SKM-1 treated with dmso at 0.1 percent for 144 hours (cell line): ENCODE data around the gene POLR1E.

Experiments used
- DNase-seq: peaks from one replicate; lab custom pipeline; 2025; ENCODE audit not compliant: unreplicated experiment; lab: John Stamatoyannopoulos, UW

POLR1E gene, protein sequence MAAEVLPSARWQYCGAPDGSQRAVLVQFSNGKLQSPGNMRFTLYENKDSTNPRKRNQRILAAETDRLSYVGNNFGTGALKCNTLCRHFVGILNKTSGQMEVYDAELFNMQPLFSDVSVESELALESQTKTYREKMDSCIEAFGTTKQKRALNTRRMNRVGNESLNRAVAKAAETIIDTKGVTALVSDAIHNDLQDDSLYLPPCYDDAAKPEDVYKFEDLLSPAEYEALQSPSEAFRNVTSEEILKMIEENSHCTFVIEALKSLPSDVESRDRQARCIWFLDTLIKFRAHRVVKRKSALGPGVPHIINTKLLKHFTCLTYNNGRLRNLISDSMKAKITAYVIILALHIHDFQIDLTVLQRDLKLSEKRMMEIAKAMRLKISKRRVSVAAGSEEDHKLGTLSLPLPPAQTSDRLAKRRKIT

DNA sequence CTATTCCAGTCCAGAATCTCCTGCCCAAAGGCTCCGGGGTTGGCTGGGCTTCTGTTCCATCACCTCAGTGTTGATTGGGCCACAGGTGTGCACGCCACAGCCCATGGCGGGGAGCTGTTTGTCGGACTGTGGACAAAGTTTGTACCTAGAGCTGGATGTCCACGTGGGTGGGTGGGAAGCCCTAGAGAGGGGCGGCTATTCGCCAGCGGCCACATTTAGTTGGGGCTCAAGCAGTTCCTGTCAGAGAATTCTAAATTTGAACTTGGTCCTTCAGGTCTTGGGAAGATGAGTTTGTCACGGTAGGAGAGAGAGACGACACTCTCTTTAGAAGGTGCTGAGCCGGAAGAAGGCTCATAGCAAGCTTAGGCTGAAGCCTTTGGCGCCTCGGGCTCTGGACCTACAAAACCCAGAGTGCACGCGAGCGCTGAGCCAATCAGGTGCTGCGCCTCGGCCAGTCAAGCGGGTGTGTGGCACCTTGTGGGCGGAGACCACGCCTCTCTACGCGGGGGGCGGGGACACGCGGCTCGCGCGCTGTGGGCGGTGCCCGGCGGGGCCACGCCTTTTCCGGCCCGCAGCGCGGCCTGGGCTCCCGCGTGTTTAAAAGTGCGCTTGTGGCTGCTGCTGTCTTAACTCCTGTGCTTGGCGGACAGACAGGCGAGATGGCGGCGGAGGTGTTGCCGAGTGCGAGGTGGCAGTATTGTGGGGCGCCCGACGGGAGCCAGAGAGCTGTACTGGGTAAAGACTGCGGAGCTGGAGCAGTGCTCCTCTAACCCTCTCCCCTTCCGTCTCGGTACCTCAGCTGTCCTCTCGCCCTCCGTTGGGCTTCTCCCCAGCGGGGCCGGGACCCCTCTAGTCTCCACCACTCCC lies at the start of gene POLR1E:
Gene POLR1E (plus strand): TSS at position 560 of the 867 bp plus-strand sequence. CDS start 100 bp downstream, at position 660.
- peak; percentile 92 for DNase-seq

DNA sequence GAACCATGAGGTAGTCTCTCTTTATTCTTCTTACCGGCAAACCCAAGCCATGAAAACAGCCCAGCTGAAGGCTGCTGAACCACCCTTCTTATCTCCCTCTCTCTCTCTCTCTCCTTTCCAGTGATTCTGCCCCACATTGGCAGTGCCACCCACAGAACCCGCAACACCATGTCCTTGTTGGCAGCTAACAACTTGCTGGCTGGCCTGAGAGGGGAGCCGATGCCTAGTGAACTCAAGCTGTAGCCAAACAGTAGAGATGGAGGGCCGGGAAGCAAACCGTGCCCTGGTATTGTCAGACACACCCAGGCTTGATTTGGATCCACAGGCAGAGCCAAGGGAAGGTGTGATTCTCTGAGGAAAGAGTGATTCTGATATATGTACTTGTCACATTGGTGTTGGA lies 49.2 kb upstream of the POLR1E start:
- no peak for DNase-seq

DNA sequence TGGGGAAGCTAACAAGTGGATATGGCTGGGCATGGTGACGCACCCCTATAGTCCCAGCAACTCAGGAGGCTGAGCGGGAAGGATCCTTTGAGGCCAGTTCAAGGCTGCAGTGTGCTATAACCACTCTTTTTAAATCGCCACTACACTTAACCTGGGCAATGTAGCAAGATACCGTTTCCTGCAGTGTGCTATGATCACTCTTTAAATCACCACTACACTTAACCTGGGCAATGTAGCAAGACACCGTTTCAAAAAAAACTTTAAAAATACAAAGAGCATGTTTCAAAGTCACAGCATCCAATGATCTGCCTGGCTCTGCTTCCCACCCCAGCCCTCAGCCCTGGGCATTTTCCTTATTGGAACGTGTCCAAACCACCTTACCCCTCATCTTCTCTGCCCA lies 48.7 kb upstream of the POLR1E start:
- no peak for DNase-seq

DNA sequence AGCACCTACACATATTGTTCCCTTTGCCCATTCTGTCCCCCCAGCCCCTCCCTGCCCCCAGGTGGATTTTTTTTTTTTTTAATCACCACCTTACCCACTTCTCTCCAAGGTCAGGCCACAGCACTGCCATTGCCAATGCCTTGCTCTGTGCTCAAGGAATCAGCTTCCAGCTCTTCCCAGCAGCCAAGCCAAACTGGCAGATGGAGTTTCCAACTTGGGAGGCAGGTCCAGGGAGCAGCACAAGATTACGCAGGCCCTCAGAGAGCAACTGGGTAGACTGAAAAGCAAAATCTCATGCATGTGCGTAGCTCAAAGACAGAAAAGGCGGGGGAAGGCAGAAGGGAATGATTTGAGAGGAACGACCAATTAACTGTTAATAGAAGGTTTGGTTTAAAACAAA lies 48.1 kb upstream of the POLR1E start:
- DNase-seq = no peak

DNA sequence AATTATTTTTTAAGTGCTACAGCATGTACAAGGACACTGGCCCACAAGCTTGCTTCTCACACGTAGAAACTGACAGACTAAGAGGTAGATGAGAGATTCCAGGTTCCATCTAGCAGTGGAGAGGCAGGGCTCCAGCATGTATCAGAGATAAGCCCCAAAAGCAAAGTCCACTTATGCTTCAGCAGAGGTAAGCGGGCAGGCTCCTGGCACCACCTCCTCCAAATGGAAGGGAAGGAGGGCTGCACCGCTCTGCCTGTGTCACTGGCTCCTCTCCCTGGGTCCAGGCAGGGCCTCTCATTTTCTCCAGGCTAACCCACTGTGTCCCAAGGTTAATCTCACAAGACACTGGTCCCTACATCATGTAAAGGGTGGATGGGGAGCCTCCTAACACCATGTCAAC lies 47.4 kb upstream of the POLR1E start:
- no peak for DNase-seq

DNA sequence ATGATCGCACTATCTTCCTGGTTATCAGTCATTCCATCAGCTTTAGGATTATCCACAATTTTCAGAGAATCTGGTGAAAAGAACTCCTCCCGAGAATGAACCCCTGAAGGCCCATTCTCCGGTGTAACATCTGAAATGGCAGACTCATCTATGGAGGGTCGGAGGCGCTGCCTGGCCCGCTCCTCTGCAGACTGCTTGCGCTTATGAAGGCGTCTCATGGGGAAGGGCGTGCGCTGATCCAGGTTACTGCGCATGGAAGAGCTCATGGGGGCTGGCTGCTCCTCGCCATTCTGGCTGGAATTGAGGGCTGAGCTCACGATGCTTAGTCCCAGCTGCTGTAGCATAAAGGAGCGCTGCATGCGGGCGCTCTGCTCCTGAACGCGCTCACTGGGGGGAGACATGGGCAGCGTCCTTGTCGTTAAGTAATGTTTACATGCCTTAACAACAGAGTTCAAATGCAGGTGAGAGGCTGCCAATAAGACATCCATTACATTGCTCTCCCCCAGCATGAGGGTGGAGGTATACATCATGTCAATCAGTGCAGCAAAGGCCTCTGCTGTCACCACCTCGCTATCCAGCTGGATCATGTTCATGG lies 43.9 kb upstream of the POLR1E start:
- DNase-seq = no peak

DNA sequence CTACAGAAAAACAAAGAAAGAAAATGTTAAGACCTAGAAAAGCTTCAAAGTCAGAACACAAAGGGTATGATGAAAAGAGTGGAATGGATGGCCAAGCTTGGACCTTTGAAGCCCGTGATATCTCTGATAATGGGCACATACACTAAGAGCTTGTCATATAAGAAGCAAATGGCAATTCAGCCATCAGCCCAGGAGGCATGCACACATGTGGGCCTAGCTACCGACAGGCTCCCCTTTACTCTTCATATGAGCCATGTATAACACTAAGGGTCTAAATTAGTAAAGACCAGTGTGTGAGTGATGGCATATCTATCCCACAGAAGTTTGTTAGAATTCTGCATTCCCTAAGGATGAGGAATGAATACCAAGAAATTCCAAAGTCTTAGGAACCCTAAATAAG lies 43.2 kb upstream of the POLR1E start:
- no peak for DNase-seq

DNA sequence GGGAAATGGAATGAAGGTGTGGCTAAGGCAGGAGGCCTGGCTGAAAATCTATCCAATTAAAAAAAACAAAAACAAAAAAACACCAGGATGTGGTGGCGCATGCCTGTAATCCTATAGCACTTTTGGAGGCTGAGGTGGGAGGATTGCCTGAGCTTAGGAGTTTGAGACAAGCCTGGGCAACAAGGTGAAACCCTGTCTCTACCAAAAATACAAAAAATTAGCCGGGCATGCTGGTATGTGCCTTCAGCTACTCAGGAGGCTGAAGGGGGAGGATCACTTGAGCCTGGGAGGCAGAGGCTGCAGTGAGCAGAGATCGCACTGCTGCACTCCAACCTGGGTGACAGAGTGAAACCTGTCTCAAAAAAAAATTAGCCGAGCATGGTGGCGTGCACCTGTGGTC lies 42.2 kb upstream of the POLR1E start:
- no peak for DNase-seq

DNA sequence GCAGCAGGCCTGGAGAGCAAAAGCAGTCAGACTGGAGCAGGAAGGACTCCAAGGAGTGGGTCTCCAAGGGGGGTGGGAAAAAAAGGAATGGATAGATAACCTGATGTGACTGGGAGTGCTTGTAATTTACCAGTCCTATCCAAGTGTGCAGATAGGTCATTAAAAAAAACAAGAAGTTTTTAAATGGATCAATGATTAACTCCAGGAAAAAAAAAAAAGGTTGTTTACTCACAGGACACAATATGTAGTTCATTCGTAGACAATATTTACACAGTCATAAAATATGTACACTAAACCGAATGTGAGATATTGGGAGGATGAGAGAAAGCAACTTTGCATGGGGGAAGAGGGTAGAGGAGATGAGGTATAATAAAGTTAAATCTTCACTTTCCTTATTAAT lies 40.9 kb upstream of the POLR1E start:
- no peak for DNase-seq

DNA sequence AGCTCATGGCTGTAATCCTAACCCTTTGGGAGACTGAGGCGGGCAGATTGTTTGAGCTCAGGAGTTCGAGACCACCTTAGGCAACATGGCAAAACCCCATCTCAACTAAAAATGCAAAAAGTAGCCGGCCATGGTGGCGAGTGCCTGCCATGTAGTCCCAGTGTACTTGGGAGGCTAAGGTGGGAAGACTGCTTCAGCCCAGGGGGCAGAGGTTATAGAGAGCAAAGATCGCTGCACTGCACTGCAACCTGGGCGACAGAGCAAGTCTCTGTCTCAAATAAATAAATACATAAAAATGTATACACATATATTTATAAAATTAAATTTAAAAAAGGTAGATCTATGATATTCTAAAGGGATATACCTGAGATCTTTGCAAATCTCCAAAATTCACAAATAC lies 39.9 kb upstream of the POLR1E start:
- DNase-seq = no peak

DNA sequence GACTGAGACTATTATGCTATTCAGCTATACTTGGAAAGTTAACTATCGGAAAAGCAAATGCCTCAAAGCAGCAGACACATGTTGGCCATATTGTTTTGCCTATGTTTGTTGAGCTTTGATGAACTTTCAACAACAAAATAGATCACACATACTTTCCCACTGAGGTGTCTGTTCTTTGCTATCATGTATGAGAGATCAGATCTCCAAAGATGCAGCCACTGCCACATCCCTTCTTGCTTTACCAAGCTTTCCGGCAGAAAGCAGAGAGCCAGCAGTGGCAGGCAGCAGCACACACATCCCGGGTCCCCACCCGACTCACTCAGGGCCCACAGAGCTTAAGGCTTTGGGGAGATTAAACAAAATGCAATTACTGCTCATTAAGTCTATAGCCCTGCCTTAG lies 39.3 kb upstream of the POLR1E start:
- no peak for DNase-seq

DNA sequence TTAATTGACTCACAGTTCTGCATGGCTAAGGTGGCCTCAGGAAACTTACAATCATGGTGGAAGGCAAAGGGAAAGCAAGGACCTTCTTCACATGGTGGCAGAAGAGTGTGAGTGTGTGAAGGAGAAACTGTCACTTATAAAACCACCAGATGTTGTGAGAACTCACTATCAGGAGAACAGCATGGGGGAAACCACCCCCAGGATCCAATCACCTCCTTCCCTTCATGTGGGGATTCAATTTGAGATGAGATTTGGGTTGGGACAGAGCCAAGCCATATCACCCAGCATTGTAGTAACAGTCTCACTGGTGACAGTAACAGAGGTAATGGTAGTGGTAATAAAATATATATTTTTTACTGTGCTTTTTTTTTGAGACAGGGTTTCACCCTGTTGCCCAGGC lies 38.6 kb upstream of the POLR1E start:
- DNase-seq = no peak

DNA sequence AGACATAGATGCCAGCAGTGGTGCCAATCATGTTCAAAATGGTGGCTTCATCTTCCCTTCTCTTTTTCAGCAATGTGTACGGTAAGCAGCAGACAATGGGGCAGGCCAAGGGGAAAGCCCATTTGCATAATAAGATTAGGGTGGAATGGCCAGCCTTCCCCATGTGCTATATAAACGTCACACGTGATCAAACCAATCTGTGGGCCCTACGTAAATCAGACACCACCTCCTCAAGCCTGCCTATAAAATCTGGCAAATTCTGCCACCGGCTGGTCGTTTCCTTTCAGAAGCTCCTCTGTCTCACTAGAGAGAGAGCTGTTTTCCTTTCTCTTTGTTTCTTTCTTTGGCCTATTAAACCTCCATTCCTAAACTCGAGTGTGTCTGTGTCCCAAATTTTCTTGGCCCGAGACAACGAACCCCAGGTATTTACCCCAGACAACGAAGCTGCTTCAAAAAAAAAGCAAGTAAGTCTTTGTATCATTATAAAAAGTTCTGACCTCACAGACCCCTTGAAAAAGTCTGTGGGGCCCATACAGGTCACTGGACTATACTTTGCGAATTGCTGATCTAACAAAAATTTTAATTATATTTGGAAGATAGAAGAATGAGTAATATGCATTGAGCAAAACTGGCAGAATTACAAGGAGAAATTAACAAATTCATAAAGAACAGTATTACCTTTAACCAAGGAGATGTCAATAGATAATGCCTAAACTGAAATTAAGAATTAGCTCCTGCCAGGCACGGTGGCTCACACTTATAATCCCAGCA lies 35.7 kb upstream of the POLR1E start:
- DNase-seq = no peak

DNA sequence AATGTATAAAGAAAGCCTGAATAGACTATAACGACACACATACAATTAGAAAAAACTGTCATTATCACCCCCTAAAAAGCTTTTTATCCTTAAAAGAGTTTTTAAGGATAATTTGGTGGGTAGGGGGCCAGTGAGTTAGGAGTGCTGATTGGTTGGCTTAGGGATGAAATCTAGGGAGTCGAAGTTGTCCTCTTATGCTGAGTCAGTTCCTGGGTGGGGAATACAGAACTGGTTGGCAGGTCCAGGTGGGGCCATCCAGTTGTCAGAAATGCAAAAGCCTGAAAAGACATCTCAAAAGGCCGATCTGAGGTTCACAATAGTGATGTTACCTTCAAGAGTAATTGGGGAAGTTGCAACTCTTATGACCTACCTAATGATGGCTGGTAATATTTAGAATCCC lies 34.1 kb upstream of the POLR1E start:
- no peak for DNase-seq

DNA sequence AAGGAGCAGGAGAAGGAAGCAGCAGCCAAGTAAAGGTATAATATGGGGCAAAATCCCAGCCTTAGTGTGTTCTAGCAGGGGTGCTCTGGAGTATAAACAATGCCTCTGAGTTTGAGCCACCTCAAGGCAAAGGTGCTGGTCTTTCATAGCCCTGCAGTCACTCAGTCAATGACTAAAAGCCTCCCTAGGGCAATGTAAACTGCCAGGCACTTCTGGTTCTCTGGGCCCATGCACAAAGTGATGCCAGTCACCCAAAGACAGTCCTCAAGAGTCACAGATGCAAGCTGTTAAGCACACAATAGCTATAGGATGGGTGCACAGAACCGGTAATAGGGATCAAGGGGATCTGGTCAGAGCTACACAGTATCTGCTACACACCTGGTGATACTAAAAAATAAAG lies 33.1 kb upstream of the POLR1E start:
- DNase-seq = no peak

DNA sequence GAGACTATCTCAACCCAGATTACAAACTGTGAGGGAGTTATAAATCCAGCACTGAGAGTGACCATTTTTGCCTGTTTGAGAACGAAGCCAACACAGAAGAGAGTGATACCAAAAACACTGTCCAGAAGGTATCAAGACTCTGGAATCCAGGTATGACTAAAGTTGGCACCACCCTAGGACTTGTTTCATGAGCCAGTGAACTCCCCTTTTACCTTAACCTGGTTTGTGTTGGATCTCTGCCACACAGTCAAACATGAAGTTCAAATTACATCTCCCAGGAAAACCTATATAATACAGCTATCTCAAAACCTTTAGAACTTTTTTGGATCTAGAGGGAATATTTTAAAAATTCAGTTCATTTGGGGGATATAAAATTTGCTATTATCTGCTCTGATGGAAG lies 31.9 kb upstream of the POLR1E start:
- DNase-seq = no peak

DNA sequence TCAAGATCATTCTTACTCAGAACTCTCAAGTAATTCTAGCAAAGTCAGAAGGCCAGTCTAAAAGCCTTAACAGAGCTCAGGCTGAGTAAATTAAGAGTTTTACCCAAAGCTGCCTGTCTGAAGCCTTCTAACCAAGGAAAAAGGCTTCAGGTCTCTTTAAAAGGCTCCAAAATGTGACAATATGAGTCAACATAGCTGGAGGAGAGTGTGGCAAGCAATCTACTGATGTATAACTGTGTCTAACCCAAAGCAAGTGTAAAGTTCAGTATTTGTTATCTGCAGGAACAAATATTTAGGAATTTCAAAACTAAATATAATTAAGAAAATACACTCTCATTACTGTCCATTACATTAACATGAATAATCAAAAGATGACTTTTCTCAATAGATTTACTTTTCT lies 31.5 kb upstream of the POLR1E start:
- DNase-seq = no peak

DNA sequence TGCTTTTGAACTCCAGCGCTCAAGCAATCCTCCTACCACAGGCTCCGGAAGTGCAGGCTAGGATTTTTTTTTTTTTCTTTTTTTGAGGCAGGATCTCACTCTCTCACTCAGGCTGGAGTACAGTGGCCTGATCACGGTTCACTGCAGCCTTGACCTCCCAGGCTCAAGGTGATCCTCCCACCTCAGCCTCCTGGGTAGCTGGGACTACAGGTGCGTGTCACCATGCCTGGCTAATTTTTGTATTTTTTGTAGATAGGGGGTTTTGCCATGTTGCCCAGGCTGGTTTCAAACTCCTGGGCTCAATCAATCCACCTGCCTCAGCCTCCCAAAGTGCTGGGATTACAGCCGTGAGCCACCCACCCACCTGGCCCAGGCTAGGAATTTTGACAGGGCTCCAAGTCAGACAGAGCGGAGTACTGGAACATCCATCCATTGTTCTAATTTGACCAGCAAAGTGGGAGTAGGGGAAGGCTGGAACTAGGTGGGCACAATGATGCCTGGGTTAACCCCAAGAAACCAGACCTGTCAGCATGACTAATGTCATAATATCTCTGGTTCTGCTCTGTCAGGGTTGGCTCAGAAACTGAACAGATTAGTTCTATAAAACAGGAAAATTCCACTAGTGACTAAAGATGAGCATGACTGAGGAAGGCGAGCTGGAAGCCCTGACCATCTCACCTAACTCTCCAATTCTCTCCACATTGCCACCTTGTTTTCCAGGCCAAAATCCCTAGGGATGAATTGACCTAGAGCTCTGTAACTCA lies 29.7 kb upstream of the POLR1E start:
- no peak for DNase-seq

DNA sequence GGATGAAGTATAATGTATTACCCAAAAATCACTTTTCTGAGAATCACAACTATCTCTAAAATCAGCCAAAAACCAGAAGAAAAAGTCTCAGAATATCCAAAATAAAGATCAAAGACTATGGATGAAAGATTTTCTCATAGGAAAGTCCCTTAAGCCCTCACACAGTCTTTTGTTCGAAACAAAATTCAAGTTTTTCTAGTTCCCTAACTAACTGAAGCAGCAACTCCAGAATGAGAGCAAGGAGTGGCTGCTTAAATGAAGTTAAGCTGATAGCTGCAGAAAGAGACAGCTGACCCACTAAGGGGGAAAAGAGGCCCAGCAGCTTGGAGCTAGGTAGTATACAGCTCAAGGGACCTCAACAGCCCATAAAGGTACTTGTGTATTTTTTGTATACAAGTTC lies 28.9 kb upstream of the POLR1E start:
- DNase-seq = no peak

DNA sequence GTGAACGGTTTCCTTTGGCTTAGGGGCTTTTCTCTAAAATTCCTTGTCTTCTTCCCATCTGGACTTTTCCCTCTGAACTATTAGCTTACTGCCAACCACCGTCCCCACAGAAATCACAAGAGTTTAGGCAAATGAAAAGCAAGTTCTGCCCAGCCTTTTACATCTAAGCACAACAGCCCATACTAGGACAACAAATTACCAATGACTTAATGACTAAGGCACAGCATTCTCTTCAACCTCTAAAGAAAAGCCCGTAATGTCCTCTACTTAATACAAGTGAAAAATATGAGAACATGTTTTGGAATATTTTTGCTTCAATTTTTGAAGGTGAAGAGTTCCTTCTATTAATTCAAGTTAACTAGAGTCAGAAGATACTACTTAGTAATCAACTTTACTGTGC lies 21.7 kb upstream of the POLR1E start:
- DNase-seq = no peak
